ENCODE measurements around the gene OPN1MW2.
"Not testable (repeated sequence)": the region's sequence is repeated elsewhere in the genome, so short reads cannot be mapped to it uniquely, and the experiment has no call there.

OPN1MW2 gene

DNA sequence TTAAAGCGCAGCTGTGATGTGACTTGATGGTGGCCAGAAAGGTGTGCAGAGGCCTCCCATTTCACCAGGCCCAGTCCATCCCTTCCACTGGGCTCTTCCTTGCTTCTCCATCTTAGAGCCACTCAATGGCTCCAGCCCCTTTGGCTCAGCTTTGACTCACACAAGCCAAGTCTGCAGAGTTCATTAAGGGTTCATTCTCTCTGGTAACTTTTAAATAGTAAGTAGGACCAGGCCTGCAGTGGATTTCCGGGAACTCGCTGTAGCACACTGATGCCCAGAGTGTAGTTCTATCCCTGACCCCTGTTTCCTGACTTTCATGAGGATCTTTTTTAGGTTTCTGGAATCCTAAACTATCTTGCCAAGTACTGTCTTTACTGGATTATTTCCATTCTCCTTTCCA lies 49.7 kb downstream of the OPN1MW2 start:
- DNase-seq = not testable (repeated sequence)

All from anterior cingulate cortex (tissue), 58 donors.